HFFc6 (cell line): Measurements from ENCODE around the gene ENGASE. TPM values are rescaled to one million over a fixed set of nuclear protein-coding genes. Genes with fewer than 3 reads are reported as not detected.
A peak's percentile ranks its signal among the peaks of the same experiment; 100 is the strongest.

Experiments used
- DNase-seq: peaks from one replicate; pipeline ENCODE4 v3.0.0-alpha.2; 2018
- H3K27ac Mint-ChIP-seq: 2 replicates; pipeline ENCODE4 v1.8.0; 2020; ENCODE audit warnings: mild to moderate bottlenecking, mixed read lengths
- H3K27me3 Mint-ChIP-seq: 2 replicates; pipeline ENCODE4 v1.8.0; 2021; ENCODE audit warnings: mild to moderate bottlenecking, moderate library complexity, mixed read lengths; ENCODE audit not compliant: insufficient read depth
- H3K36me3 Mint-ChIP-seq: 2 replicates; pipeline ENCODE4 v1.8.0; 2021; ENCODE audit warnings: low read depth, mixed read lengths
- H3K4me1 Mint-ChIP-seq: 2 replicates; pipeline ENCODE4 v1.8.0; 2020; ENCODE audit warnings: low read depth, mixed read lengths
- H3K4me3 Mint-ChIP-seq: 2 replicates; pipeline ENCODE4 v1.8.0; 2020; ENCODE audit warnings: mild to moderate bottlenecking, moderate library complexity, mixed read lengths
- H3K9me3 Mint-ChIP-seq: 2 replicates; pipeline ENCODE4 v1.8.0; 2020; ENCODE audit warnings: mild to moderate bottlenecking, mixed read lengths
- CTCF ChIP-seq: fragments of 200-600 bp; sonication (generic); IDR thresholded peaks from 2 replicates; pipeline ENCODE4 v1.5.0; 2021; ENCODE audit warnings: antibody characterized with exemption, mild to moderate bottlenecking
- total RNA-seq, 6 experiments: library from RNA; stranded (reverse); fragmentation: NEBNext Ultra II Directional; extraction: Animal tissue kit (Norgen Biotek cat#: 25700); gene quantifications; 2 replicates in 1 of 6; 3 replicates in 5 of 6; pipeline ENCODE4 v1.2.3, GENCODE V29; 2021

ENGASE gene
- total RNA-seq, 6 experiments from 2014 or later: 11.1 to 13.8 (median 11.8) TPM

GRCh38 chr17:79036596-79036995, 38.0 kb upstream of the ENGASE start:
- Mint-ChIP-seq H3K4me3 (peak overlapping the region; percentile 59; the same call in 1 of the 2 replicates), H3K27ac (peak overlapping the region; percentile 94), H3K9me3 (no peaks in the 10 kb centered on the region), H3K4me1 (peaks cover 43% of the 10 kb centered on the region), H3K27me3 (peaks cover 7% of the 10 kb centered on the region), H3K36me3 (peaks cover 5% of the 10 kb centered on the region; the same call in 1 of the 2 replicates)
- TF ChIP-seq CTCF: no peak
- peak; percentile 91 for DNase-seq

GRCh38 chr17:79038545-79039135, 36.0 kb upstream of the ENGASE start:
- Mint-ChIP-seq H3K36me3 (peaks cover 5% of the 10 kb centered on the region; the same call in 1 of the 2 replicates), H3K27ac (peak overlapping the region; percentile 99), H3K4me3 (peak overlapping the region; percentile 71), H3K4me1 (peaks cover 43% of the 10 kb centered on the region), H3K9me3 (no peaks in the 10 kb centered on the region), H3K27me3 (peaks cover 3% of the 10 kb centered on the region)
- no peak for TF ChIP-seq CTCF
- peak; percentile 93 for DNase-seq

- H3K4me3 Mint-ChIP-seq: no peak overlapping the region
- TF ChIP-seq CTCF: no peak
- H3K27me3 Mint-ChIP-seq: peaks cover 3% of the 10 kb centered on the region
- H3K4me1 Mint-ChIP-seq: peaks cover 43% of the 10 kb centered on the region
- no peak for DNase-seq
- no peaks in the 10 kb centered on the region for H3K9me3 Mint-ChIP-seq
- H3K36me3 Mint-ChIP-seq: peaks cover 5% of the 10 kb centered on the region; the same call in 1 of the 2 replicates
- peak overlapping the region; percentile 99 for H3K27ac Mint-ChIP-seq
Observed at GRCh38 chr17:79039171-79039570, 35.5 kb upstream of the ENGASE start.

- TF ChIP-seq CTCF: no peak
- Mint-ChIP-seq H3K36me3 (peaks cover 5% of the 10 kb centered on the region; the same call in 1 of the 2 replicates), H3K27ac (no peak overlapping the region; the same call in 1 of the 2 replicates), H3K9me3 (no peaks in the 10 kb centered on the region), H3K27me3 (peaks cover 3% of the 10 kb centered on the region), H3K4me1 (peaks cover 41% of the 10 kb centered on the region), H3K4me3 (no peak overlapping the region)
- DNase-seq: no peak
Observed at GRCh38 chr17:79039886-79040285, 34.7 kb upstream of the ENGASE start.

GRCh38 chr17:79041041-79041570, 33.5 kb upstream of the ENGASE start:
- no peak for TF ChIP-seq CTCF
- DNase-seq: no peak

More at GRCh38 chr17:79041041-79041570, 33.5 kb upstream of the ENGASE start:
- Mint-ChIP-seq H3K4me1 (peaks cover 35% of the 10 kb centered on the region), H3K27me3 (peaks cover 3% of the 10 kb centered on the region), H3K4me3 (no peak overlapping the region), H3K36me3 (peaks cover 5% of the 10 kb centered on the region; the same call in 1 of the 2 replicates), H3K9me3 (no peaks in the 10 kb centered on the region), H3K27ac (no peak overlapping the region)
